Measurements from ENCODE around the gene SATL1.
"Not testable (repeated sequence)": the region's sequence is repeated elsewhere in the genome, so short reads cannot be mapped to it uniquely, and the experiment has no call there.

The SATL1 gene, protein sequence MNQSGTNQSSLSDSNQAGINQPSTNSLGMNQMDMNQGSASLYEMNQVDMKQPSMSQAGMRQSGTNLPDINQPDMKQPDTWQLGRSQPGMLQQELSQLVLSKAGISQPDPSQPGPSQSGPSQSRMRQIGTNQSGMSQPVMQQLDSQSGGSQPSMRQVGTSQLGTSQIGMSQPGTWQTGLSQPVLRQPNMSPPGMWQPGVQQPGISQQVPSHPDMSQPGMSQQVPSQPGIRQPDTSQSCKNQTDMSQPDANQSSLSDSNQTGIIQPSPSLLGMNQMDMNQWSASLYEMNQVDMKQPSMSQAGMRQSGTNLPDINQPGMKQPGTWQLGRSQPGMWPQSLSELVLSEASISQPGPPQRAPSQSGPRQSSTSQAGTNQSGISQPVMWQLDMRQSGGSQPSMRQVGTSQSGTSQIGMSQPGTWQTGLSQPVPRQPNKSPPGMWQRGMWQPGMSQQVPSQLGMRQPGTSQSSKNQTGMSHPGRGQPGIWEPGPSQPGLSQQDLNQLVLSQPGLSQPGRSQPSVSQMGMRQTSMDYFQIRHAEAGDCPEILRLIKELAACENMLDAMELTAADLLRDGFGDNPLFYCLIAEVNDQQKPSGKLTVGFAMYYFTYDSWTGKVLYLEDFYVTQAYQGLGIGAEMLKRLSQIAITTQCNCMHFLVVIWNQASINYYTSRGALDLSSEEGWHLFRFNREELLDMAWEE

DNA sequence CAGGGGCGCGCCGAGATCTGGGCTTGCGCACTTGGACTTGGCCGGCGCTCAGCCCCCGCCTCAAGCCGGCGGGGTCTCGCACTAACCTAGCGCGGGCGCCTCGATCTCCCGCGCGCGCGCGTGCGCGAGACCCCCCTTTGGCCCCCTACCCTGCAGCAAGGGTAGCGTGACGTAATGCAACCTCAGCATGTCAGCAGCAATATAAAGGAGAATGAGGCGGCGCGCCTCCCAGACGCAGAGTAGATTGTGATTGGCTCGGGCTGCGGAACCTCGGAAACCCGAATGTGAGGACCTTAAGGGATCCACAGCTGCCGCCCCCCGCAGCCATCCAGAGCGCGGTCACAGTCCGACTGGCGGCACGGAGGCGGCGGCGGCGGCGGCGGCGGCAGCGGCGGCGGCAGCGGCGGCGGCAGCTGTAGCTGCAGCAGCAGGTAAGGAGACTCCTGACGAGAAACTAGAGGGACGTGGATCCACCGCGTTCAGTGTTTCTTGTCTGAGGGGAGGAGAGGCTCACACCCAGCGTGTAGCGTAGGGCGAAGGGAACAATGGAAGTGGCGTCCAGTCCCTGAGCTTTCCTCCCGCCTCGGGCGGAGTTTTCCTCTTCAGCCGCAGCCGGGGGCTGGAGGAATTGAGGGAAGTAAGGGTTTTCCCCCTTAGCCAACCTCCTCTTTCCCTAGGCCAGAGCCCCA lies at the start of gene SATL1, which contains the start of gene ZNF711:
TSS of gene SATL1 (minus strand) at position 19 of the 689 bp plus-strand sequence. CDS start 134,811 bp downstream, outside the sequence.
TSS of gene ZNF711 (plus strand) at position 231 of the 689 bp plus-strand sequence. CDS start 3,582 bp downstream, outside the sequence.
- peak; percentile 84 for DNase-seq

DNA sequence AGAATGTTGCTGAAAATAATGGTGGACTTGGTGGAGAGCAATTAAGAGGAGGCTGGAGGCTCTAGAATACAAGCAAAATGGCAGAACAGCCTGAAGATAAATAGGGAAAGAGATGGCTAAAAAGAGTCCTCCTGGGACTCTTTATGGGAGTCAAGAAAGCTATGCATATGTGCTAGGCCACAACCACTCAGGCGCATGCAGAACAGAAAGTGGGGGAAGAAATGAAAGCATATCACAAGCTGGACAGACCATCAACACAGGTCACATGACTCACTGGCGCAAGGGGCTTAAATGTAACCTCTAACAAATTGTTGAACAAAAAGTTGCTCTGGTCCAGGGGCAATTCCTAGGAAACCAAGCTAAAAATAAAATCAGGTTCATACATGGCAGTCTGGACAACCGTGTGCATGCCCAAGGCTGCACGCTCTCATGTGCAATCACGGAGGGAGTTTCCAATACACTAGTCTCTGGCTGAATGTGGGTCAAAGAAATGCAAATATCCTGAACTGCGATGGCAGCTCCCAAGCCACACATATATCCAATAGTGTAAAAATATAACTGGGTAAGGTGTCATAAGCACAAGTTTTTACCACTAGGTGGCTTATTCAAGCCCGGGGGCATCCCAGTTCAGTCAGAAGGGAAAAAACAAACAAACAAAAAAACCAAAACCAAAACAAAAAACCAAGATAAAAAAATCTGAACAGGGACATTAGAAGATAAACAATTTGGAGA lies 45.6 kb upstream of the SATL1 start:
- DNase-seq = no peak

DNA sequence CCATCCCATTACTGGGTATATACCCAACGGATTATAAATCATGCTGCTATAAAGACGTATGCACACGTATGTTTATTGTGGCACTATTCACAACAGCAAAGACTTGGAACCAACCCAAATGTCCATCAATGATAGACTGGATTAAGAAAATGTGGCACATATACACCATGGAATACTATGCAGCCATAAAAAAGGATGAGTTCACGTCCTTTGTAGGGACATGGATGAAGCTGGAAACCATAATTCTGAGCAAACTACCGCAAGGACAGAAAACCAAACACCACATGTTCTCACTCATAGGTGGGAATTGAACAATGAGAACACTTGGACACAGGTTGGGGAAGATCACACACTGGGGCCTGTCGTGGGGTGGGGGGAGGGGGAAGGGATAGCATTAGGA lies 41.7 kb upstream of the SATL1 start:
- DNase-seq = not testable (repeated sequence)

DNA sequence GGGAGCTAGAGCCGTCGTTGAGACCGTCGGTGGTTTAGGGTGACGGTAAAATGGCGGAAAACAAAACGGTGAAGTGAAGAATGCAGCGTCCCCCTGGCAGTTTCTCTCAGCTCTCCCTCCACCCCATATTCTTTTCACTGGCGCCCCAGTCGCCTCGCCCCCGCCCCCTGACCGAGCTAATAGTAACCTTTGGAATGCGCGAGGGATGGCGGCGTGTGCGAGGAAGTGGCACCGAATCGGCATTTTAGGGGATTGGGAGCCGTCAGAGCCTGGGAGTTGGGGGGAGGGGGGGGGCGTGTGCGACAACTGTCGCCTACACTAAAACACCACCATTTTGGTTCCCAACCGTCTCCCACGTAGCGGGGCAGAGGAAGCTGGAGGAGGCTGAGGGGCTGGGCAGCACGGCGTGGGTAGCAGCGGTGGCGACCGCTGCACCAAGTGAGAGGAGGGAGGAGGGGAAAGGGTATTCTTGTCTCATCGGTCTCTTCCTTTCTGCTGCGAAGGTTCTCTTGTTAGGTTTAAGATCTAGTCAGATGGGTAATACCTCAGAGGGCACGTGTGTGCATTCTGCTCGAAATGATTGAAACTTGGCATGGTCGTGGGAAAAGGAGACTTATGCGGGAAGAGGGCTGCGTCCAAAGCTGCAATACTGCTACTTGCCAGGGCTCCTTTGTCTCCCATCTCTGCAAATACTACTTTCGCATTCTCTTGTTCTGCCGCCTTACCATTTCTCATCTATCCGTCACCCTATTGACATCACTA lies 1.1 kb upstream of the SATL1 start:
- peak; percentile 29 for DNase-seq

DNA sequence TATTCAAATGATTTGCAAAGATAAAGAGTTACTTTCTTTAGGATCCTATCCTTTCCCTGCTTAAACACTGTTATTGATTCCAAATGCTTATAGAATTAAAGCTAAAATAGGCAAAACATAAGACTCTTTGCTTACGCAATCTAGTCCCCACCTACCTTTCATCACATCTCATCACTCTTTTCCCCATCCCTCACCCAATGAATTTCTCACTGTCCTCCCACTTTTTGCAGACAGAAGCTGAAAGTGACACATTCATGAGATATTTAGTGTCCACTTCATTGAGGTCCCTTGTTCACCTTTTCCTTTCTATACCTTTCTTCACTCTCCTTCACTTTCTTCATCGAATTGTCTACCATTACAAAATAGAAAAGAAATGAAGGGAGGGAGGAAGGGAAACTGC lies 424 bp downstream of the SATL1 start:
- DNase-seq = no peak

DNA sequence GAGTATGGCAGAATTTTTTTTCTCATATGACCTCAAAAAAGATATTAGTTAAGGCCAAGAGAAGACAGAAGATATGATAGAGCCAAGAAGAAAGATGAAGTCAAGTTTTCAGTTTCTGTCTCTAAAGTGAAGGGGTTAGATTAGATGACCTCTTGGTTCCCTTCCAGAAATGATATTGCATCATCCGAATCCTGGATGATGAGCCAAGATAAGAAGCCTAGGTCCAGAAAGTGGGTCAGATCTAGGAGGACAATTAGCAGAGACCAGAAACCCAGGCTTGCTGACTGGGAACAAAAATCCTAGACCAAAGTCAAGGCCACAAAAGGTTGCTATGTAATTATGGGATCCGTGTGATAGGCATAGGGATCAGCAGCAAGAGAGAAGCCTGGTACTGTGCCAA lies 20.2 kb downstream of the SATL1 start:
- DNase-seq = no peak

DNA sequence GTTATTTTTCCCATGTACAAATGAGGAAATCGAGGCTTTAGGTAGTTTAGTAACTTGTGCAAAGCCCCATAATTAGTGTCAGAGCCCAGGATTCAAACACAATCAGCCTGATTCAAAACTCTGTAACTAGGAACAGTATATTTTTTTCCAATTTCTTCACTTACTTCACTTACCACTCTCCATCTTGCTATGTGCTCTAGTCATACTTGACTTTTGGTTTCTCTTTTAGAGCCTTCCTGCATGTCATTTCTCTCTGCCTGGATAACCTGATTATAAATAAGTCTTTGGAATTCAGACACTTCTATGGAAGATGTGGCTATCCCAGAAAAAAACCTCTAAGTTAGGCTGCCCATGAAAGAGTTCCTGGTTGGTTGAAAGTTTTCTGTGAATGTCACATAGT lies 22.2 kb downstream of the SATL1 start:
- DNase-seq = no peak

DNA sequence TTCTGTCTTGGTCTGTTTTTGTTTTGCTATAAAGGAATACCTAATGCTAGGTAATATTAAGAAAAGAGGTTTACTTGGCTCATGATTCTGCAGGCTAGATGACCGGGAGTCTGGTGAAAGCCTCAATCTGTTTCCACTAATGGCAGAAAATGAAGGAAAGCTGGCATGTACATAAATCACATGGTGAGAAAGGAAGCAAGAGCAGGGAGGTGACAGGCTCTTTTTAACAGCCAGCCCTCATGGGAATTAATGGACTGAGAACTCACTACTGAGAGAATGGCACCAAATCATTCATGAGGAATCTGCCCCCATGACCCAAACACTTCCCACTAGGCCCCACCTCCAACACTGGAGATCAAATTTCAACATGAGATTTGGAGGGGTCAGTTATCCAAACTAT lies 27.6 kb downstream of the SATL1 start:
- no peak for DNase-seq

DNA sequence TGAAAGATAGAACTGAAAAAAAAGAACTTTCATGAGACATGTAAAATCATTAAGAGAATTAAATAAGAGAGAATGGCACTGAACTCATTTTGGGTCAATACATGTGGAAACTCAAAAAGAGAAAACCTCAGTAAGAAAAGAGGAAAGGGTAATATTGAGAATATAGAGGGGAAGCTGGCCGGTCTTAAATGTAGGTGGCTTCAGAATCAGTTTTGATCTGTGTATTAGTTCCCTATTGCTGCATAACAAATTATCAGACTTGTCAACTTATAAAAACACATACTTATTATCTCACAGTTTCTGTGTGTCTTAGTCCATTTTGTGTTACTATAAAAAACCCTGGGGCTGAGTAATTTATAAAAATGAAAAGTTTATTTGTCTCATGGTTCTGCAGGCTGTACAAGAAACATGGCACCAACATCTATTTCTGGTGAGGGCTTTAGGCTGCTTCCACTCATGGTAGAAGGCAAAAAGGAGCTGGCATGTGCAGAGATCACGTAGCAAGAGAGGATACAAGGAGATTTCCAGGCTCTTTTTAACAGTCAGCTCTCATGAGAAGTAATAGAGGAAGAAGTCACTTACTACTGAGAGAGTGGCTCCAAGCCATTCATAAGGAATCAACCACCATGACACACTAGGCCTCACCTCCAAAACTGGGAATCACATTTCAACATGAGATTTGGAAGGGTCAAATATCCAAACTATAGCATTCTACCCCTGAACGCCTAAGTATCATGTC lies 29.6 kb downstream of the SATL1 start:
- no peak for DNase-seq

DNA sequence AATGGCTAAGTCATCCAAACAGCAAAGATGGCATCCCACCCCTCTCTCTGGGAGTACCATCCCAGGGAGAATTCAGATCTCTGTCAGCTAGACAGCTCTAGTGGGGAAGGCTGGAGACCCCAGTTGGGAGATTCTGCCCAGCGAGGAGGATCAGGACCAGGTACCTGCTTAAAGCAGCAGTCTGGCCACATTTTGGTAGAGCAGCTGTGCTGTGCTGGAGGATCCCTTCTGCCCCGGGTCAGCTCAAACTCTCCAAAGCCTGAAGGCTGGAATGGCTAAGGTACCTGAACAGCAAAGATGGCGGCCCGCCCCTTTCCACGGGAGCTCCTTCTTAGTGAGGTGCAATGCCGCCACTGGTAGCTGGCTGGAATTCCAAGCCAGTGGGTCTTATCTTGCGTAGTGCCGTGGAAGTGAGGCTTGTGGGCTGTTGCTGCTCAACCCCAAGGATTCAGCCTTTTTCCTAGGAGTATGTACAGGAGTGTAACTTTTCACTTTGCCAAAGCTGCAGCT lies 40.1 kb downstream of the SATL1 start:
- no peak for DNase-seq

DNA sequence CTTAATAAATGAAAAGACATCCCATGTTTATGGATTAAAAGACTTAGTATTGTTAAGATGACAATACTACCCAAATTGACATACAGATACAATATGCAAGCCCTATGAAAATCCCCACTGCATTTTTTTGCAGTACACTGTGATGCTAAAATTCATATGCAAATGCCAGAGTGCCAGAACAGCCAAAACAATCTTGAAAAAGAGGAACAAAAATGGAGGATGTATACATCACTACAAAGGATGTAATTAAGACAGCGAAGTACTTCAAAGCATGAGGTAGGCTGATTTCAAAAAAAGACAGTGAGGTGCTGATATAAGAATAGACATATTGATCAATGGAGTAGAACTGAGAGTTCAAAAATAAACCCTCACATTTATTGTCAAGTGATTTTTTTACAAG lies 47.3 kb downstream of the SATL1 start:
- no peak for DNase-seq

DNA sequence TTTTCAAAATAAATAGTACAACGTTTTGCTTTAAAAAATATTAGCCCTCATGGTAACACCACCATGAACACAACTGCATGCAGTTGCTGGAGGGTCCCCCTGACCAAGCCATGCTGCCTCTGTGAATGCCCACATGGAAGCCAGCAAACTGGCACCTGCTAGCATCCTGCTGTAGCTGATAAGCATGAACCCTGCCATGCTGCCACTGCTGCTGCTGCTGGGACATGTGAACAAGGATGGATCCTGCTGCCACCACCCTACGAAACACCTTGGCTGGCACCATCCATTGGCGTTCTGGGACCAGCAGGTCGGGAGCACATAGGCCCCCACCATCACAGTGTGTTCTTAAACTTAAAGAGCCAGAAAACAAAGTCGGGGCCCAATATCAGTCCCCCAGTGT lies 83.9 kb downstream of the SATL1 start:
- no peak for DNase-seq

DNA sequence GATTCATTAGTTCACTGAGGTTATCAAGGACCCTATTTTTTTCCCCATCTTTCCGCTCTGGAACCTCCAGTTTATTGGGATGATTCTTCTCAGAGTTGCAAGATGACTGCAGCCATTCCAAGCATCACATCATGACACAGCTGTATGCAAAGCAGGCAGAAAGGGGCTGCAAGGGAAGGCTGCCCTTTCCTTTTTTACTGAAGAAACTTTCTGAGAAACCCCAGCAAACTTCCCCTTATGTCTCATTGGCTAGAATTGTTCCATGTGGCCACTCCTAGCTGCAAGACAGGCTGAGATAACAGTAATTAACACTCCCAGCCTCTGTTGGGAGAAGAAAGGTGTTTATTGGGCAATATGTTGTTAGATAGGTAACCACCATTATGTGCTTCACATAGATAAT lies 102.6 kb downstream of the SATL1 start:
- no peak for DNase-seq

DNA sequence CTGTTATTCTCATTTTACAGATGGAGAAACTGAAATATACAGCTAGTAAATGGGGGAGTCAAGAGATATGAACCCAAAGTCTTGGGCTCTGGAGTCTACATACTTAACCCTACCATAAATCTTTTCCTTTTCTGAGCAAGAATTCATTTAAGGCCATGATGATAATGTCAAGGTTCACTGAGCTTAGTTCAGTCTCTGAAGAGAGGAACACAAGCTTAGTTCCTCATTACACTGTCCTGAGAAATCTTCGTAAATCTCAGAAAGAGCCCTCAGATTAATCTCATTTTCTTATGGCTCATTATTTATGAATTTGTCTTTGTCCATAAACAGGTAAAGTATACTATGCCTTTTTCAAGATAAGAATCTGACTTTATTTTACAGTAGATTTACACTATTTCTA lies 104.2 kb downstream of the SATL1 start:
- no peak for DNase-seq

DNA sequence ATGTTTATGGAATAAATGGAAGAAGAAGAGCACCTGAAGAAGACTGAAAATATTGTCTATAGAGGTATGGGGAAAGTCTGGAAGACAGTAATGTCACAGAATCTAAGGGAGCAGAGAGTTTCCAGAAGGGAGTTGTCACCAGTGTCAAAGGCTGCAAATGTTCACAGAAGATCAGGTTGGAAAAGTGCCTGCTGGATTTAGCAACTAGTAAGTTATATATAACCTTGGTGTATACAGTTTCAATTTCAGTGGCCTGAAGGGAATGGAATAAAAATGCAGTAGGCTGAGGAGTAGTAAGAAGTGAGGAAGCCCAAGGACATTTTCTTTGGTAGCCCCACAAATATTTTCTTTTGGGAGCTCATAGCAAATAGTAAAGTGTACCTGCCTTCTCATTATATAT lies 107.2 kb downstream of the SATL1 start:
- no peak for DNase-seq

DNA sequence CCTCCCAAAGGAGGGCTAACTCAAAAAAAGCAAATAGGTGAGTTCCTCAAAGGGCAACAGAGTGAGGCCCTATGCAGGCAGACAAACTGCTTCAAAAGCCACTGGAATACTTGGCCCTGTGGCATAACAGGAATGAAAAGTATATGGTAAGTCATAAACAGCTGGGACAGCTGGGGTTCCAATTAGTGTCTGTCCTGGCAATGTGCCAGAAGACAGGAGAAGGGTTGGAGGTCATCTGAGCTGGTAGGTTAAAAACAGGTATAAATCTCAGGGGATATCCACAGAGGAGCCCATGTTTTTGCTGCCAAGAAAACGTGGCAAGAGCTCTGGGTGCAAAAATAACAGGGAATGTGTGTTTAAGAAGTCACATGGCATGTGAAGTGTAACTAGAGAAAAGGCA lies 128.3 kb downstream of the SATL1 start:
- no peak for DNase-seq

DNA sequence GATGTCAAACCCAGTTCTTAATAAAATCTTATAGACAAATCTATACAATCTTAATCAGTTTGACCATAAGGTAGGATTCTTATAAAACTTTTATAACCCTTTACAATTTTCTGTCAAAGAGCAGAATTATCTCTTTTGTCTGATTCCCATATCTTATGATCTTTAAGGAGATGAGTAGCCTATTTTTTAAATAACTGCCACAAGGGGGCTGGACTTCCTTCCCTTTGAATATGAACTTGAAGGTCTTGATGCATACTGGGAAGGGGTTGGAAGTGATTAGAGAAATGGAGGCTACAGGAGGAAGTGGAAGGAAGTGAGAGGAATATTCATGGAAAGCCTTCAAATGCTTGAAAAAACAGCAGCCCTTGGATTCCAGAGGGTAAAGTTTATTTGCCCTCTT lies 128.8 kb downstream of the SATL1 start:
- DNase-seq = no peak

DNA sequence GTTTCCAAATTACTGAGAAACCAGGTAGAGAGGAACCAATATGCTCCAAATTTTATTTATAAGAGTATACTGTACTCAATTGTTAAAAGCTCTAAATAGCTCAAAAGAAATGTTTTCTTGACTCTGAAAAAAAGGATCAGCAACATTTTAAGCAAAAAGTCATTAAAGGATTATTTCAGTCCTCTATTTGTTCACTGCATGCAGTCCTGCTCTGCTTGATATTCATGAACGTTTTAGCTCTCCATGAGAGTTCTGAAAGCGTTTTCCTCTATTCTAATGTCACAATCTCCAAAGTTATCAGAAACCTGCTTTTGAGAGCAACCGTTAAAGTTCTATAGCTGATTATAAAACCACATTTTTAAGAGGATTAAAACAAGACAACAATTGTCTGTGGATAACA lies 129.4 kb downstream of the SATL1 start:
- no peak for DNase-seq

DNA sequence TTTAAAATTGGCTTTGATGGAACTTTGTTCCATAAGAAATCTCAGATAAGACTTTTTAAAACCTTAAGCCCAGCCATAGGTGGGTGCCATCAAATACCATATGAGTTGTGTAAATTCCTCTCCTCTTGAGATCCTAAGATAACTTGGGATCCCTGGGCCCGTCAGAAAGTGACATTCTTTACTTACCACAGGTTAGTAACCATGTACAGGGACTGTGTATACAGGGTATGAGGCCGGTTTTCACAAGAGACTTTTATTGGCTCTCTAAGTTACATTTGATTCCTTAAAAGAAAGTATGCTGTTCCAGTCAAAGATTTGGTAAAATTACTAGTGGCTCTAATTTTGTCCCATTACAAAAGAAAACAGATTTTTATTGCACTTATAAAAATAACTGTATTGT lies 129.8 kb downstream of the SATL1 start:
- DNase-seq = no peak

DNA sequence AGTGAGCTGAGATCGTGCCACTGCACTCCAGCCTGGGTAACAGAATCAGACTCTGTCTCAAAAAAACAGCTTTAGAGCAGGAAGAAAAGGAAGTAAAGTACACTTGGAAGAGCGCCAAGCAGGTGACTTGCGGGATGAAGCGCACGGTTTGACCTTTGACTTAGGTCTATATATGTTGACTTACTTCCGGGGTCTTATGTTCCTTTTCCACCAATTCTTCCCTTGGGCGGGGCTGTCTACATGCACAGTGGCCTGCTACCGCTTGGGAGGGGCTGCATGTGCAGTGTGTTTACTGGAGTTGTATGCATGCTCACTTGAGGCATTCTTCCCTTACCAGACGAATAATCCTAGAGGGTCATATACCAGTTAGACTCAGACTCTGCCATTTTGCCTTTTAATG lies 131.3 kb downstream of the SATL1 start:
- no peak for DNase-seq

DNA sequence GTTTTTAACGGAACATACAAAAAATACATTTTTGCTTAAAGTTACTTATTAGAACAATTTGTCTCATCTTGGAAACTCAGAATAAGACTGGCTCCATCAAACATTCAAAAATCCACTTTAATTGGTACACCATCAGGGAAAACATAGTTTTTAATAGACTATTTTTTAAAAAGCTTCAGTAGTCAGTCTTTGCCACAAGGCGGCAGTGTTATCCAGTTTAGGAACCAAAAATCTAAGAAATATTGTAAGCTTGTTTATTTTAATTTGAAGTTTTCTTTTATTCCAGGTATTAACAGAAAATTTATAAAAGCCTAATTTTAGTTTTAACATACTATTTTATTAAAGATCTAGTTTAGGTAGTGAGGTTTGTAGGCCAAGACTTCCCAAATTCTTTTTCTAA lies 132.2 kb downstream of the SATL1 start:
- no peak for DNase-seq

Data from DMS79 treated with DMSO at 0.1 percent for 48 hours (cell line).